ENCODE measurements around the gene RTN4RL1.
A peak's percentile ranks its signal among the peaks of the same experiment; 100 is the strongest.
"Not testable (repeated sequence)": the region's sequence is repeated elsewhere in the genome, so short reads cannot be mapped to it uniquely, and the experiment has no call there.

The RTN4RL1 gene

DNA sequence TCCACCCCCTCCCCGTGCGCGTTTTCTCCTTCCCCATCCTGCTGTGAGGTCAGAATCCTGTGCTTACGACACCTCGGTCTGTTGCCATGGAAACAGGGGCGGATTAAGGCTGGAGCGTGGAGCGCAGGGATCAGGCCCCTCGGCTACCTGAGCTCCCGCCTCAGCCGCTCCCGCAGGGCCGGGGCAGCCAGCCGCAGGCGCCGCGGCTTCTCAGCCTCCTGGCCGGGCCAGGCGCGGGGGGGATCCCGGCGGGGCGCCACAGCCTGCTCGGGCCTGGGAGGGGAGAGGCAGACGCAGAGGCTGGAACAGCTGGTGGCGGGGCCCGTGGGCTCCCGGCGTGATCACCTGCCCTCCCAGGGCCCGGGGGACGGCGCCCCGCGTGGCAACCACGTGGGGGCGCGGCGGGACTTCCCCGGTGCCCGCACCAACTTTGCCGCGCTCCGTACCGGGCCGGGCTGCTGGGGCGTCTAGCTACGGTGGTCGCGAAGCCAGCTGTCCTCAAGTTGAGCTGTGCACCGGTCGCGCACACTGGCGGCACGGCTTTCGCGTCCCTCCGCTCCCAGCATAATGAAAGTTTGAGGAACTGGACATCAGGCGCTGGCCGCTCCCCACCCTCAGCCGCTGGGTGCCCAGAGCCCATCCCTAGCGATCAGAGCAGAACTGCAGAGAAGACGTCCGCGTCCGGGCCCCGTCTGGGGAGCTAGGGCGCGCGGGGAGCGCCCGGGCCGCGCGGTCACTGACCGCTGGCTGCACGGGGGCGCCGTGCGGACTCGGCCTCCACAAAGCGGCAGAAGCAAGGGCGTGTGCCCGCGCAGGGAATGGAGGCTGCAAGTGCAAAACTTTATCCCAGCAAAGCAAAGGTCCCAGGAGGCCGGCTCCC, 1.2 kb downstream of the RTN4RL1 start:
- peak; percentile 42 to 53 for DNase-seq

DNA sequence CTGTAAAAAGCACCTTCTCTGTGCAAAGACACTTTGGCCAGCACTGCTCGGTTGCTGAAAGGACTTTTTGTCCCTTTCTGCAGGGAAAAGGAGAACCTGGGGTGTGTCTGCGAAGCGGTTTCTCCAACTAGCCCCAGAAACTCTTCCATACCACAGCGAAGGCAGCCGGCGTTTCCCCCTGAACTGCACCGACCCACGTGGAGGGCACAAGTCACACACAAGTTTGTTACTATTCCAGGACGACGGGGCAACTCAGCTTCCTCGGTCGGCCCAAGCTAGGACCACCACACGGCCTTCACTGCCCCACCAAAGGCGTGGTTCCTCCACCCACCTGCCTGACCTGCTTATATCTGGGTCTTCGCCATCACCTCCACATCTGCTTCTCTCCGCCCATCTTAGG, 1.9 kb downstream of the RTN4RL1 start:
- DNase-seq = no peak

DNA sequence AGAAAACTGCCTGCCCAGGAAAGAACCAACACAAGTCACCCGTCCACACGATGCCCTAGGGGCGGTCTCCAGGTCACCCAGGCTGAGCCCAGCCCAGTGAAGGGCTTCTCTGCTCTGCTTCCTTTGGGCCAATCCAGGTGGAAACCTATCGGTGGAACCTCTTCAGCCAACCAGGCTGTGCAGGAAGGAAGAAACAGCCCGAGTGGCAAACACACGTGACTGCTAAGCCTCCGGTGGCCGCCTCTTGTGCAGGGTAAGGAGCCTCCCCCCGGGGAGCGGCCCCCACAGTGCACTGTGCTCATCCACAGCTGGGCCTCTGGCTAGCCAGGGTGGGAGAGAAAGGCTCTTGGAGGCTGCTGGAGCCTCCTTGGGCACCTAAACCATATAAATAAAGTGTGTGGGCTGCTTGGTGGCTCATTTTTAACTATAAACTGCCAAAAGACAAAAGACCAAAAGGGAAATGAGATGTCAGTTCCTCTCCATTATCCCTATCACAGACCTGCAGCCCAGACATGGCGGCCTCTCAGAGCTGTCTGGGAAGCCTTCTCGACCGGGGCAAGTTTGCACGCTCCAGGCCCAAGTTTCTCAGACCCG, 2.4 kb downstream of the RTN4RL1 start:
- no peak for DNase-seq

DNA sequence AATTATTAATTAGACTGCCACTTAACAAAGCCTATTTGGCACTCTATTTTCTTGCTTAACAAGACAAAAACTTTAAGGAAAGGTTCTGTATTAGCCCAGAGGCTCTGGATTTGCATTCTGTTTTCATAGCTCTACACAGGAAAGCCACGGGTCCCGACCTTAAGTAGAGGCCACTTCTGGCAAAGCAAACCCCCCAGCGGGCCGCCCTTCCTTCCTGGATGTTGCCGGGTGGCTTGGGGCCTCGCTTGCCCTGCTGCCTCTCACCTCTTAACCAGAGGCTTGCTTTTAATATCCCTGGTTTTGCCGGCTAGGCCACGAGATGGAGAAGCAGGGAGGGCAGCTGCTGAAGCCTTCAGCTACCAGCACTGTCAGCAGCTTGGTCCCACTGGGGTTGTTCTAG, 4.4 kb downstream of the RTN4RL1 start:
- DNase-seq = no peak

DNA sequence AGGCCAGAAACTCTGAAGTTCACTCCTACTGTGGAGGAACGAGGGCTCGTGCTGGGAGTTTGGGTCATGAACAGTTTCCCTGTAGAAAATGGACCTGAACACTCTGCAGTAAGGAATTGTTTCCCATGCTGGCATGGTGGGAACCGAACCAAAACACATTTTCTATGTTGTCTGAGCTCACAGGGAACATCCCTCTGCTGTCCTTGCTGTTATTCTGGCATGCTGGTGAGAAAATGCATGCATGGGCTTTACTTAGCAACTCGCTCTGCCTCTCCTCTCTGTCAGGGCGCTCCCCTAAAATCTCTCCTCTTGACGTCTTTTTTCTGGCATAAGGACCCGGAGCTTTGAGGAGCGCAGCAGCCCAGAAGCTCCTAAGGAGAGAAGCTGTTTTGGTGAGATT, 5.4 kb downstream of the RTN4RL1 start:
- DNase-seq = no peak

DNA sequence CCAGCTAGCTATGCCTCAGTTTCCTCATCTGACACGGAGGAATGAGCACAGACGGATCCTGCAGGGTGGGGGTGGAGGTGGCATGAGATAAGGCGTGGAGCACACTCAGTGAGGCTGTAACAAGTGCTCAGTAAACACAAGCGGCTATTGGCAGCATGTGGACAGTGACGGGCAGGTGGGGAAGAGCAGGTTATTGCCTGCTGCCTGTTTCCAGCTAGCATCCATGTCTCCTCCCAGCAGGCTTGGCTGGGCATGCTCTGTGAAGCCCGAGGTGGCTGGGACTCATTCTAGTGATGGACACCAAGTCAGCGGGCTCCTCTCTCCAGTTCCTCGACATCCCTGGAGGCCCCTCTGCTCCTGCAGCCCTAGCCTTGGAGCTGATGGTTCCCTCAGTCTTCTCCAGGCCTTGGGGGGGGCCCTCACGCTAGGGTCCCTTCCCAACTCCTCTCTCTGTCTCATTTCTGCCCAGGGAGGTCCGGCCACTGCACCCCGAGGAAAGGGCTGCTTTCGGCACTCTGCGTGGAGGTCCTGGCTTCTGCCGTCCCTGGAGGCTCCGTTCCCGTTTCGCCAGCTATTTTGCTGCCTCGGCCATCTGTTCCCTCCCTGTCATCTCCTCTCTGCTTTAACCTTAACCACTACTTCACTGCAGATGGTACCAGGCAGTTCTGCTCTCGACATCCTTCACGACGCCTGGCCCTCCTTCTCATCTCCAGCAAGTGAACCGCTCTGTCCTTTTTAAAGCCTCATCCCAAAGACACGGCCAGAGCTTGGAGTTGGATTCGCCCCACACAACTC, 6.2 kb downstream of the RTN4RL1 start:
- no peak for DNase-seq

DNA sequence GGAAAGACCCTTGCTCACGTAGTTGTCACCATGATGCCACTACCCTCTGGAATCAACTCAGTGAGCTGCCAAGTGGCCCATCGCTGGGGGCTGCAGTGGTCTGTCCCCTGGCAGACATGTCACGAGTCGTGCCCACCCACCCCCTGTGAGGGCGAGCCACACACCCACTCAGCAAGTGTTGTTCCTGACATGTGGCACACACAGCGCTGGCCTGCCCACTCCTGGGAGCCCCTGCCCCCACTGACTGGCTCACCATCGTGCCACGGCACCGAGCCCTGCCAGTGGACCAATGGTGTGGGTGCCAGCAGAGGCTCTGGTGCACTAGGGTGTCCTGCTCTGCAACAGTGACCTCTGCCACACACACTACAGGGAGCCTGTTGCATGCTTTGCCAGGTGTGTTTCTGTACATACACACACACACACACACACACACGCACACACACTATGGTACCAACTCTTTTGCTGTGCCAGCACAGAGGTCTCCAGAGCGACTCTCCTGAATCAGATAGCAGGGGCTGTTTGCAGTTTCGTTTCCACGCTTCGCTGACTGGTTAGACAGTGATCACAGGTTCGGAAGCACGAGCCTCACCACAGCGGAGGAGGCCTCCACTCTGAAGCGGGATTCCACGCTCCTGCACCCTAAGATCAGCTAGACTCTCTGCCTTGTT, 7.7 kb downstream of the RTN4RL1 start:
- no peak for DNase-seq

DNA sequence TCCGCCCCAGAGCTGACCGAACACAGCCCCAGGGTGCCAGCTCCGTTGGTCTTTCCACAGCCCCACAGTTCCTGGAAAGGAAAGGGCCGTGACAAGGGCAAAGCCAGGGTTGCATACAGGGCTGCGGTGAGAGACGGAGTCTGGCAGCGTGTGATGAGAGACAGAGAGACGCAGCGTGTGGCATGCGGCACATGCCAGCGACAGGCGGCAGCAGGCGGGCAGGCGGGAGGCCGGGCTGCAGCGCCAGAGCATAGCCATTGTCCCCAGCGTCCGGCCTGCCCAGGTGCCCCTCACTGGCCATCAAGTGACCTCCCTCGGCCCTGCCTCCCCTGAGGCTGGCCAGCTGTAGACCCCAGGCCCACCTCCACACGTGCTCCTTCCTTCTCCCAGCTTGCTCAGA, 8.6 kb downstream of the RTN4RL1 start:
- no peak for DNase-seq

DNA sequence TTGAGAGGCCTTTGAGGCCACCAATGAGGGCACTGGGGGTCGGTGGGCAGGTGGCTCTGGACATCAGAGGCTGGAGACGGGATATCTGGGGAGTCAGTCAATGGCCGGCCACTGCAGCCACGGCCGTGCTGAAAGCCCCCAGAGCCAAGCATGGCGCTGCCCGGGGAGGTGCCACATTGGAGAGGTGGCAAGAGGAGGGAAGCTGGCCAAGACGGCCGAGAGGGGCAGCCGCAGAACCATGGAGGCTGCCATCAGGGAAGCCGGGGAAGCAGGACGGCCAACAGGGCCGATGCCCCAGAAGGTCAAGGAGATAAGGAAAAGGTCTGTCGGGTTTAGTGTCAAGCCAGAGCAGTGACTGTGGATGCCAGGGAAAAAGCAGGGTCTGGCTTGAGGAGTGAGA, 9.8 kb downstream of the RTN4RL1 start:
- DNase-seq = no peak

DNA sequence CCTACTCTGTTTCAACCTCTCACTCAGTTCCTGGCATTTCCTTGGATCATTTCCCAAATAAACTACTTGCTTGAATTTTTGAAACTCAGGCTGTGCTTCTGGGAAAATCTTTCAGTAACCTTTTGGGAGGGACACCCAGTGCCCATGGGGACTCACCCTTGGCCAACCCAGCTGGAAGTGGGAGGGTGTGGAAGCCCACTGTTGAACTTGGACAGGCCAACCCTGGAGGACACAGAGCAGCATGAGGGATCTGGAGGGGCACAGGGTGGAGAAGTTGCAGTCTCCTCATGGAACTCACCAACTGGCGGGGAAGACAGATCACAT, 11.2 kb downstream of the RTN4RL1 start:
- no peak for DNase-seq

DNA sequence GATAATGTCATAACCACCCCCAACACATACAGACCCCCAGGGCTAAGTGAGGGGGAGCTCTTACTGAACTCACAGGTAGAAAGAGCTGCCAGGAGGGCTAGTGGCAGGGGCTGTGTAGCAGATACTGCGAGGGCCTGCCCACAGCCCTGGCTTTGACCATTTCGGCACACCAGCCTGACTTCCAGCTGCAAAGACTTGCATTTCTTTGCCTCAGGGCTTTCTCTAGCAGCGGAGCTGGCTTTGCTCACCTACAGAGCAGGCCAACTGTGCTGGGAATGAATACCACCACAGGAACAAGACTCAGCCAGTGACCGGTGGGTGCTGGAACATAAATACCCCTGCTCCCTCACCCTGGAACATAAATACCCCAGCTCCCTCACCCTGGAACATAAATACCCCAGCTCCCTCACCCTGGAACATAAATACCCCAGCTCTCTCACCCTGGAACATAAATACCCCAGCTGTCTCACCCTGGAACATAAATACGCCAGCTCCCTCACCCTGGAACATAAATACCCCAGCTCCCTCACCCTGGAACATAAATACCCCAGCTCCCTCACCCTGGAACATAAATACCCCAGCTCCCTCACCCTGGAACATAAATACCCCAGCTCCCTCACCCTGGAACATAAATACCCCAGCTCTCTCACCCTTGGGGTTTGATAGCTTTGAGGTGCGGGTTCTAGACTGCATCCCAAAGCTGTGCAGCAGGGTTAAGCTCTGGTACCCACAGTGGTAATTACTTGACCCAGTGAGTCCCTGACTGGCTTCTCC, 11.7 kb downstream of the RTN4RL1 start:
- not testable (repeated sequence) for DNase-seq

DNA sequence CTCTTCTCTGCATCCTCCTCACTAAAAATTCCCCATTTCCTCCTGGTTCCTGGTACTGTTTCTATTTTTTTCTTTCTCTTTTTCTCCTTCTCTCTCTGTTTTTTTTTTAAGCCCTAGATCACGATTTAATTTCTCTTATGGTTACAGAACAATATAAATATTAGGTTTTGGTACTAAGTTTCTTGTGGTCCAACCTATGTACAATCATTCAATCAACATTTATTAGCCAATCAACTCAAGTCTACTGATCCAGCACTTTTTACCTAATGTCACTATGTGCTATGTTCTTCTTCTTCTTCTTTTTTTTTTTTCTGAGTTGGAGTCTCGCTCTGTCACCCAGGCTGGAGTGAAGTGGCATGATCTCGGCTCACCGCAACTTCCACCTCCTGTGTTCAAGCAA, 12.6 kb downstream of the RTN4RL1 start:
- DNase-seq = no peak

DNA sequence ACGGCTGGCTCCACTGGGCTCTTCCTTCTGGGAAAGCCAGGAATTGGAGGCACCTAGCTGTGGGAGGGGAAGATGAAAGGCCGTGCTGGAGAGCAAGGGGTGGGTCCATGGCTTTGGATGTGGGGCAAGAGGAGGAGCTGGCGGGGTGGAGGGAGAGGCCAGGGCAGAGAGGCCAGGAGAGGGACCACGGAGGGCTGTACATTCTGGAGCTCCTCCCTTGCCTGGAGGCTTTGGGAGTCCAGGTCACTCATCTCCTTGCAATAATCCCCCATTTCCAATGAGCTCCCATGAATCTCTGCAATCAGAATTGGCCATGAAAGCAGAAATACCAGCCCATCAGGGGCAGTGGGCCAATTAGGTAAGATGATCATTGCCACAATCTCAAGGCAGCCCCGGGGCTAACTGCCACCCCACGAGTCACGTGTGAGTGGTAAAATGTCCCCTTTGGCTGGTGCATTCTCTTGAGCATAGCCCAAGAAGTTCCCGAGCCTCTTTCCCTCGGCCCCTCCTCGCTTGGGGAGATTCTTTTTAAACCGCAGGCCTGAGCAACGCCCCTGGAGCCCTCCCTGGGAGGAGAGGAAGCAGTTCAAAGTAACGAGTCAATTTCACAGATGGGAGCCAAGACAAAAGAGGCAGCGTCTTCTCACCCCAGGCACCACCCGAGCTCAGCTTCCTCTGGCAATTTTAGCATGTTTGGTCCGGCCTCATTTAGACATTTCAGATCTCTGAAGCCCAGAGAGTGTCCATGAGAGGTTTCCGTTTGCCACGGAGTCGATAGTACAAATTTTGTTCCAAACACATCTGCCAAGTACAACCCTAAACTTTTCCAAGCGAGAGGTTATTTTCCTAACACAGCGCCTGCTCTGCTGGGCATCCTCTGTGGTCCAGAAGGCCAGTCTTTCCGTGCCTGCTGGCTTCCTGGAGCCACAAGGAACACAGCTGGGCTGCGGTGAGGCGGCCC, 13.4 kb downstream of the RTN4RL1 start:
- no peak for DNase-seq

DNA sequence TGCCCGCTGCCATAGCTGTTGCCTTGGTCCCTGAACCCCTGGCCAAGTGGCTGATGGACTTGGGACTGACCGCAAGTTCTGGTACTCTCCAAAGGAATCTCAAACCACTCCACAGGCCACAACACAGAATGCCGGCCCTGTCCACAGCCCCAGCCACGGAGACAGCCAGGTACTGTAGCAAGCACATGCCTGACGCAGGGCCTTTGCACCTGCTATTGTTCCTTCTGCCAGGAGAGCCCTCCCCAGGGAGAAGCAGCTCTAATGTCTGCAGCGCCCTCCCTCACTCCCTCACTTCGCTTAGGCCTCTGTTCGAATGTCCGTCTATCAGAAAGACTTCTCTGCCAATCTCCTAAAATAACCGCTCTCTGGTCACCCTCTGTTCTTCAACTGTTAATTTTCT, 15.4 kb downstream of the RTN4RL1 start:
- no peak for DNase-seq

DNA sequence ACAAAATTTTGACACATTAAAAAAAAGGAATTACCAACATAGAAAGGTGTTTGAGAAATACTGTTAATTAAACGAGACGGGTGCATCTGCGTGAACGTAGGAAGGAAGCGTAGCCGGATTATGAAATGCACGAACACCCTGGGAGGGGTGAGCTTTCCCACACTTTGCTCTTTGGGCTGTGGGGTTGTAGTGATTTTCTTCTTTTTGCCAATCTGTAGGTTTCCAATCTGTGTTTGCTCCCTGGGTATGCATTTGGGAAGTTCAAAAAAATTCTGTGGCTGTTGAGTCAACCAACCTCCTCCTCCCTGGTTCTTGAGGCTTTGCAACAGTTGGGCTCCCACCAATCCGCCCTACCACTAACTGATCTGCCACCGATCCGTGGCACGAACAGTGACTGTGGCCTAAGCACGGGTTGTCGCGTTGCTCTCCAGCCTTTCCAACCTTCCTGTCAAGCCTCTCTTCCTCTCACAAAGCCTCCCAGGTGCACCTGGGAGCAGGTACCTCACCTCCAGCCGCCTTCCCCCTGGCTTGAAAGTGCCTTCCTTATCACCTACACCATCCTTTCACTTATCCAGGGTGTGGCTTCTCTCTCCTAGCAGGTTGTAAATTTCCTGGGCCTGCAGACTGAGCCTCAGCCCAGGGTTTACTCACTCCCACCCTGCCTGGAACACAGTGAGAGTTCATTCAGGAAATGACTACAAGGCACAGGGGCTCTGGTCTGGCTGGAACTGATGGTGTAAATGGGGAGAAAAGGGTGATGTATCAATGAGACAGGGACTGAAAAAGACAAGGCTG, 16.6 kb downstream of the RTN4RL1 start:
- no peak for DNase-seq

DNA sequence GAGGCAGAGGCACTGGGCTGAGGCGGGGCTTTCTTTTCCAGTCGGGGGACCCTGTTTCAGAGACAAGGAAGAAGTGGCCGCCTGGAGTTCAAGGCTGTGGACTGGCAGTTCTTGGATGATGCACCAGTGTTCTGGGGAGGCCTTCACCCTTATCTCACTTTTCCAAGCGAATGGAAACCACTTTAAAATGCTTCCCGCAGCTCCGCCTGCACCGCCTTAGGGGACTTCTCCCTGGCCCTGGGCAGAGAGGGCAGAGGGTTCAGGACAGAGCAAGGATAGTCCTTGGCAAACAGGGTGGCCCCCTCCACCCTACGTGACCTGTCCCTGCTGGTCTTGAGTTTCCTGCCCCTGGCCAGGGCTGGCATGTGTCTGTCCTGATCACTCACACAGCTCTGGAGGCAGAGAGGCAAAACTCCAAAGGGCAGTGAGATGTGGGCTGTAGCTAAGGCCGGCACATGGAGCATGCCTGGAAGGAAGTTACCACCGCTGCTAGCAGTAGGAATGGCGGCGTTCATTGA, 20.6 kb downstream of the RTN4RL1 start:
- no peak for DNase-seq

DNA sequence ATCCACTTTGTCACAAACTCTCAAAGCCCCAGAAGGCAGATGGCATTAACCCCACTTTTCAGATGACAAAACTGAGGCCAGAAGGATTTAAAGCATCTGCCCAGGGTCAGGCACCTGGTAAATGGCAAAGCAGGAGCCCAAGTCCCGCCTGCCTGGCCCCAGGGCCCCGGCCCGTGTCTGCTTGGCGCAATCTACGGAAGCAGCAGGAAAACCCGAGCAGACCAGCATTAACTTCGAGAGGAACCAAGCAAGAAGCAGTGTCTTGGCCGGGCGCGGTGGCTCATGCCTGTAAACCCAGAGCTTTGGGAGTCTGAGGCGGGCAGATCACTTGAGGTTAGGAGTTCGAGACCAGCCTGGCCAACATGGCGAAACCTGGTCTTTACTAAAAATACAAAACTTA, 21.6 kb downstream of the RTN4RL1 start:
- no peak for DNase-seq

DNA sequence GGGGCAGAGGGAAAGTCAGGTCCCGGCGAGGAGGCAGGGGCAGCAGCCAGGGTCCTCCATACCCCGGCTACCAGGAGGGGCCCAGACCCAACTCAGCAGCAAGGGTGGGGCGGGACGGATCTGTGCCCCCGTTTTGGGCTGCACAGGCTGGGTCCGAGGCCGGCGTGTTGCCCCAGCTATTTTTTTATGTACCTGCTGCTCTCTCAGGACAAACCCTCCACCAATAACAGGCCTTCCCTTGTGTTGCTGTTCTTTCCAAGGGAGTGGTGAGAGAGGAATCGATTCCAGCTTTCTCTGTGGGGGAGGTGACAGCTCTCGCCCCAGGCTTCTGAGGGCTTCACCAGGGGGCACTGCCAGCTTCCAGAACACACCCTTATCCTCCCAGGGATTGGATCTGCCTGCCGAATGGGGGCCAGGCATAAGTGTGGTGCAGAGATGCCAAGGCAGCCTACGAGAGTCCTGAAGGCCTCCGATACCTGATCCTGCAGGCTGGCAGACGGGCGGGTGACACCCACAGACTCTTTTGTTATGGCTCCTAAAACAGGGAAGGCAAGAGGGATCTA, 22.3 kb downstream of the RTN4RL1 start:
- no peak for DNase-seq

DNA sequence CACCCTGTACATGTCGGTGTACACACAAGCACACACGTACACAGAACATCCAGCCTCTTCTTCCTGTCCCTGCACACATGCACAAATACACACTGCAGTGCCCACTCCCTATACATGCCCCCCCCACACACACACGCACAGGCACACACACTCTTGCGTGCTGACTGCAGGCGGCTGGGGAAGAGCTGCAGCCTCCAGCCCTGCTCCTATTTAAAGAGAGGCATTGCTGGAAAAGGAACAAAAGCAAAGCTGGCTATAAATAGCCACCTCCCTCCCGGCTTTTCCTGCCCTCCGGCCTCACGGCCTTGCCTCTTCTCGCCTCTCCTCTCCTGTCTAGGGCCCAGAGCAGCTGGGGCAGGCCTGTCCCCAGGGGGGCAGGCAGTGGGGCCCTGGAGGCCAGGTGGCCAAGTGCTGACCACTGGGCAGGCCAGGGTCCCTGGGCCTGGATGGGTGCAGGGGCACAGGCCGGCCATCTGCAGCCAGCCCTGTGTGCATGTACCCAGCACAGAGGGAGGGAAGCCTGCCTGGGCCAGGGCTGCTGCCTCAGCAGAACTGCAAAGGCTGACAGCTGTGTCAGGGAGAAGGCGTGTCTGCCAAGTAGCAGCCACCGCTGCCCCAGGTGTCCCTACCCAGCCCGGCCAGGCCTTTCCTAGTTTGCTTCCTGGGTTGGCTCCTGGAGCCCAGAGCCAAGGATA, 25.4 kb downstream of the RTN4RL1 start:
- no peak for DNase-seq
